ENCODE measurements around the gene CP.

The CP gene

GRCh38 chr3:149239357-149239936 is 17.8 kb upstream of the CP start:
- no peak for TF ChIP-seq GATA2 (IDR thresholded peaks at IDR 0.05; ENCODE audit: low read depth, low read length)
- no peak for TF ChIP-seq GATA3 (IDR thresholded peaks at IDR 0.05; ENCODE audit: low read depth, low read length)

GRCh38 chr3:149235599-149236424 is 14.2 kb upstream of the CP start:
- TF ChIP-seq GATA2 (IDR thresholded peaks at IDR 0.05; ENCODE audit: low read depth, low read length) = no peak
- no peak for TF ChIP-seq GATA3 (IDR thresholded peaks at IDR 0.05; ENCODE audit: low read depth, low read length)

- no peak for TF ChIP-seq GATA2 (IDR thresholded peaks at IDR 0.05; ENCODE audit: low read depth, low read length)
- TF ChIP-seq GATA3 (IDR thresholded peaks at IDR 0.05; ENCODE audit: low read depth, low read length) = no peak
These were observed 13.1 kb upstream of the CP start for GRCh38 chr3:149234671-149235245.

- no peak for TF ChIP-seq GATA2 (IDR thresholded peaks at IDR 0.05; ENCODE audit: low read depth, low read length)
- TF ChIP-seq GATA3 (IDR thresholded peaks at IDR 0.05; ENCODE audit: low read depth, low read length) = no peak
These were observed 11.7 kb upstream of the CP start for GRCh38 chr3:149233323-149233722.

- TF ChIP-seq GATA3 (IDR thresholded peaks at IDR 0.05; ENCODE audit: low read depth, low read length) = no peak
- no peak for TF ChIP-seq GATA2 (IDR thresholded peaks at IDR 0.05; ENCODE audit: low read depth, low read length)
These were observed 10.2 kb upstream of the CP start for GRCh38 chr3:149231871-149232270.

- TF ChIP-seq GATA3 (IDR thresholded peaks at IDR 0.05; ENCODE audit: low read depth, low read length) (no peak), GATA2 (IDR thresholded peaks at IDR 0.05; ENCODE audit: low read depth, low read length) (no peak)
These were observed 6.1 kb upstream of the CP start for GRCh38 chr3:149227591-149228268.

DNA sequence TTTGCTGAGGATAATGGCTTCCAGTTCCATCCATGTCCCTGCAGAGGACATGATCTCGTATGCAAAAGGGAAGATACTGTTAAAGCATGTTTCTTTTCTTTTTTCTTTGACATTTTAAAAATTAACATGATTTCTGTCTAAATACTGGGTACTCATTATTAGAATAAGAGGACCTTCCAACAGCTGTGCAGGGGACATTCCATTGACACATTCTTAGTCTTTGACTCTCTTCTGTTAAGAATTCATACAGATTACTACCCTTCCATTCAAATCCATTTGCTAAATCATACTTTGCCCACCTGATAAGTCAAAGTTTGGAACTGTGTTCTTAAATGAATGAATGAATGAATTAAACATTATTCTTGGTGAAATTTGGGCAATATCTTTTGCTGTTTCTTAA is 5.1 kb upstream of the CP start:
- TF ChIP-seq GATA2 (IDR thresholded peaks at IDR 0.05; ENCODE audit: low read depth, low read length) (no peak), GATA3 (IDR thresholded peaks at IDR 0.05; ENCODE audit: low read depth, low read length) (no peak)

DNA sequence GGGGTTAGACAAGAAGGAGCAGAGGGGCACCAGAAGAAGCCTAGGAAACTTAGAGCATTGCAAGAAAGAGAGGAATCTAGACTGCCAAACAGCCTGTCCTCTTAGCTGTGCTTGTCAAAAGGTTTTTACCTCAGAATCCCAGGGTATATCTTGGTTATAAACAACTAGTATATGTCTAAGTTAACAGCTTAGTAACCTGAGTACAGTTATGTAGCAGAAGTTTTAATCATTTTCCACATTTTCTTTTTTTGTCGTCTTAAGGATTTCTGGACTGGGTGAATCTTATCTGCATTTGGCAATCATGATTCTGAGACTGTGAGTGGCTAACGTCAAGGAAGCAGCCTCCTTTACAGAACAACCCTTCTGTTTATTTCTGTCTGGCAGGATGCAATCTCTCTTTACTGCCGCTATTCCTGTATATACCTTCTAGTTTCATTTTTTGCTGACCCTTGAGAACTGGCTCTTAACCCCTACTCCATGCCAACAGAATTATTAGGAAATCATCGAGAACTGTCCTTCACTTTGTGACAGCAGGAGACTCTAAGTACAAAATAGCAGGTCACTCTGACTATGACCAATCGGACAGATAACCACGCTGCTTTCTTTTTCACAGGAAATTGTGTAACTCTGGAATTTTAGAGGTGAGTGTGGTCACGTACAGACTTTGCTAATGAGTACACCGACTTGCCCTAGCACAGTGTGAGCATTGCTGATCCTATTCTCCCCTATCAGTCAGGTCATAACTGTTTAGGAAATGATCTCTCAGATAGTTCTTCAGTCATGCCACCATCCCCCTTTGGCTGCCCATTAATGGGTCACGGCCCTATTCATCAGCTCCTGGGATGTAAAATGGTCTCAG is 3.3 kb upstream of the CP start:
- TF ChIP-seq GATA2 (IDR thresholded peaks at IDR 0.05; ENCODE audit: low read depth, low read length) (no peak), GATA3 (IDR thresholded peaks at IDR 0.05; ENCODE audit: low read depth, low read length) (no peak)

- no peak for TF ChIP-seq GATA2 (IDR thresholded peaks at IDR 0.05; ENCODE audit: low read depth, low read length)
These were observed 1.8 kb upstream of the CP start for GRCh38 chr3:149223461-149223820.

DNA sequence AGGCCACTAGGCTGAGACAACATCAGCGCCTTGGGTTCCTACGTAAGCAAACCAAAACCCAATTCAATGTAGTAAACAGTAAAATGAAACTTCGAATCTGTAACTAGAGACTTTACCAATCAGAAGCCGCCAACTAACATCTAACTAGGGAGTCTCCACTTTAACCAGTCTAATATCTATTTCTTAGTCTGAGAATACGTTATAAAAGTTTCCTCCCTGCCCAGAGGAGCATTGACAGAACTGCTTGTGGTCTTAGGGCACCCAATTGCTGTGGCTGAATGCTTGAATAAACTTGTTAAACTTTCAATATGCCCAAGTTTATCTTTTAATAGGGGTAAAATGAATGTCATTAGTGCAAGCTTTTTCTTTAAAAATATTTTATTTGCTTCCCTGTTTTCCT is 4.3 kb downstream of the CP start:
- no peak for TF ChIP-seq GATA3 (IDR thresholded peaks at IDR 0.05; ENCODE audit: low read depth, low read length)
- TF ChIP-seq GATA2 (IDR thresholded peaks at IDR 0.05; ENCODE audit: low read depth, low read length) = no peak

DNA sequence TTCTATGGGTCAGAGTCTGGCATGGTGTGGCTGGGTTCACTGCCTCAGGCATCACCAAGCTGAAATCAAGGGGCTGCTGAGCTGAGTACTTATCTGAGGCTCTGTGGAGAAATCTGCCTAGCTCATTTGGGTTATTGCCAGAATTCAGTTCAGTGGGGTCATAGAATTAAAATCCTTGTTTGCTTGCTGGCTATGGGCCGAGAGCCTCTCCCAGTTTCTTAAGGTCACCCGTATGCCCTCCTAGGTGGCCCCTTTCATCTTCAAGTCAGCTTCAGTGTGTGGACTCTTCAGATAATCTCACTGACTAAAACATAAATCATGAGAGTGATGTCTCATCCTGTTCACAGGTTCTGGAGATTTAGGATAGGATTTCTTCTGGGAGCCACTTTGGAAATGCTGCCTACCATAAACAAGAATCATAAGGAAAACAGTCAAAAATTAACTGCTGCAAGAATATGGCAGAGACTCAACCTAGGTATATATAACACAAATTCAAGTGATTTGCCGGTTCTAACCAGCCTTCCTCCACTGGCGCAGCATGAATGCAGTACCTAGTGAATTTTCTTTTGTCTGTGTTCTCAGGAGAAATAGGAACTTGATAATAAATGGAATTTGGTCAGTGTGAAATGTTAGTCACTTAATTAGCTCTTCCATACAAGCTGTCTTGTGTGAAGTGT is 5.3 kb downstream of the CP start:
- TF ChIP-seq GATA2 (IDR thresholded peaks at IDR 0.05; ENCODE audit: low read depth, low read length) (peak; percentile 34; the same call in 1 of the 2 replicates), GATA3 (IDR thresholded peaks at IDR 0.05; ENCODE audit: low read depth, low read length) (no peak)

DNA sequence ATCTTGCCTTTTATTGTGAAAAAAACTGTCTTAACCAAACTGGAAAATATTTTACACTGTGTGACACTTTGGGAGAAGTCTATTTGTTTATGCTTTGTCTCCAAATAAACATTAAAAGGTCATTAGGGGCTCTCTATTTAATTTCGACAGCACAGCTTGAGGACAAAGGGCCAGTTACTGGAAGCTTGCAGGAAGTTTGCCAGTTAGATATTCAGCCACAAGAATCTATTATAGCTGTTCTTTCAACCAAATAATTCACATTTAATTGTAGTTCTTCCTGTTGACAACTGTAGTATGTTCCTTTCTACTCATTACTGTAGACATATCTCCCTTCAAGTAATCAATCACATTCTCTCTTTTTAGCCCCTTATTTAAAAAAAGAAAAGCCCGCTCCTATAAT is 6.1 kb downstream of the CP start:
- TF ChIP-seq GATA3 (IDR thresholded peaks at IDR 0.05; ENCODE audit: low read depth, low read length) (no peak), GATA2 (IDR thresholded peaks at IDR 0.05; ENCODE audit: low read depth, low read length) (no peak)

DNA sequence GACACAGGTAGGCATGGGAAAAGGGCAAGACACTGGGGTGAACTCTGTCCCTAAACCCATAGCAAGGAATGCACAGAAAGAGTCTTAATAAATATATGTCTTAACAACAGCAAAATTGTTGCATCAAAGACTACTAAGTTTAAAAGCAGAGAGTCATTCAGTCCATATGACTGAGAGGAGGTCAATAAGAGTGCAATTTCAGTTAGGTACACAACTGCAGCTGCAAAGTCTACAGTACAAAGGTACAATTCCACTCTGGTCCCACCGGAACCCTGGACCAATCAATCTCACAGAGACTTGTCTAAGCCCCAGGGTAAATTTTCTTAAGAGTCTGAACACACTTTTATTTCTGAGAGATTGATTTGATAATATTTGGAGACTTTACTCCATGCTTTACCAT is 6.9 kb downstream of the CP start:
- TF ChIP-seq GATA3 (IDR thresholded peaks at IDR 0.05; ENCODE audit: low read depth, low read length) (no peak), GATA2 (IDR thresholded peaks at IDR 0.05; ENCODE audit: low read depth, low read length) (no peak)
